ENCODE measurements around the gene LKAAEAR1. TPM values are rescaled to one million over a fixed set of nuclear protein-coding genes. Genes with fewer than 3 reads are reported as not detected.

Gene LKAAEAR1
- total and polyA plus RNA-seq, 2 of the 13 experiments (the other 11 are each of a cell fraction or from before 2014, with no cell fraction given): not detected

GRCh38 chr20:64083804-64084684 is at the start of gene LKAAEAR1 (continued):
- TF ChIP-seq ATF4 (CRISPR knock-in tag; IDR thresholded peaks at IDR 0.05) (no peak), ZNF687 (CRISPR knock-in tag; IDR thresholded peaks at IDR 0.05) (peak; percentile 74), MAX (IDR thresholded peaks at IDR 0.05) (peak; percentile 79; the same call in 1 of the 2 replicates), KDM3A (CRISPR knock-in tag; IDR thresholded peaks at IDR 0.05; ENCODE audit: low read depth) (no peak), NR1H2 (CRISPR knock-in tag; IDR thresholded peaks at IDR 0.05; ENCODE audit: borderline replicate concordance, low read depth) (peak; percentile 48; the same call in 1 of the 2 replicates), CENPBD1 (CRISPR knock-in tag; IDR thresholded peaks at IDR 0.05; ENCODE audit: borderline replicate concordance, low read depth) (no peak; the same call in 1 of the 2 replicates), ZNF556 (CRISPR knock-in tag; IDR thresholded peaks at IDR 0.05; ENCODE audit: borderline replicate concordance) (no peak), ZBTB7B (CRISPR knock-in tag; IDR thresholded peaks at IDR 0.05) (peak; percentile 13; the same call in 1 of the 2 replicates), MXD1 (CRISPR knock-in tag; IDR thresholded peaks at IDR 0.05) (no peak), RNF2 (conservative IDR thresholded peaks at IDR 0.05; ENCODE audit: low read depth) (0 out of 2 replicates have a peak, but pooled peaks have one; percentile 12), HIVEP1 (CRISPR knock-in tag; IDR thresholded peaks at IDR 0.05) (no peak), ZNF234 (CRISPR knock-in tag; conservative IDR thresholded peaks at IDR 0.05) (0 out of 2 replicates have a peak, but pooled peaks have one; percentile 32), ATF7 (IDR thresholded peaks at IDR 0.05) (no peak), ATF7 (CRISPR knock-in tag; IDR thresholded peaks at IDR 0.05) (0 out of 2 replicates have a peak, but pooled peaks have one; percentile 22), ZFYVE20 (CRISPR knock-in tag; IDR thresholded peaks at IDR 0.05; ENCODE audit: borderline replicate concordance, low read depth) (0 out of 2 replicates have a peak, but pooled peaks have one; percentile 60), NR0B2 (CRISPR knock-in tag; IDR thresholded peaks at IDR 0.05) (peak; percentile 14; the same call in 1 of the 2 replicates), SMAD1 (CRISPR knock-in tag; IDR thresholded peaks at IDR 0.05; ENCODE audit: borderline replicate concordance, low read depth) (no peak), DMTF1 (CRISPR knock-in tag; IDR thresholded peaks at IDR 0.05) (peak; percentile 69; the same call in 1 of the 2 replicates), KLF9 (CRISPR knock-in tag; IDR thresholded peaks at IDR 0.05; ENCODE audit: low read depth) (no peak)

Data from HepG2 (cell line).